HG03439 (cell line): Measurements from ENCODE around the gene TXNDC2.
"Not testable (repeated sequence)": the region's sequence is repeated elsewhere in the genome, so short reads cannot be mapped to it uniquely, and the experiment has no call there.

Experiments
- ATAC-seq: cut with Tn5 transposase; IDR thresholded peaks from one replicate; pipeline ENCODE4 v1.9.1; 2021; ENCODE audit warnings: mild to moderate bottlenecking, moderate library complexity; ENCODE audit not compliant: unreplicated experiment

The TXNDC2 gene

DNA sequence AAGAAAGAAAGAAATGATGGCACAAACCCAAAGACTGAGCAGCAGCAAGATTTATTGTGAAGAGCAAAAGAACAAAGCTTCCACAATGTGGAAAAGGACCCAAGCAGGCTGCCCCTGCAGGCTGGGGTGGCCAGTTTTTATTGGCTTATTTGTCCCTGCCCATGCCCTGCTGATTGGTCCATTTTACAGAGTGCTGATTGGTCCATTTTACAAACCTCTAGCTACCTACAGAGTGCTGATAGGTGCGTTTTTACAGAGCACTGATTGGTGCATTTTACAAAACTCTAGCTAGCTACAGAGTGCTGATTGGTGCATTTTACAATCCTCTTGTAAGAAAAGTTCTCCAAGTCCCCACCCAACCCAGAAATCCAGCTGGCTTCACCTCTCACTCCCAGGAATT lies 26.5 kb downstream of the TXNDC2 start:
- ATAC-seq: not testable (repeated sequence)

DNA sequence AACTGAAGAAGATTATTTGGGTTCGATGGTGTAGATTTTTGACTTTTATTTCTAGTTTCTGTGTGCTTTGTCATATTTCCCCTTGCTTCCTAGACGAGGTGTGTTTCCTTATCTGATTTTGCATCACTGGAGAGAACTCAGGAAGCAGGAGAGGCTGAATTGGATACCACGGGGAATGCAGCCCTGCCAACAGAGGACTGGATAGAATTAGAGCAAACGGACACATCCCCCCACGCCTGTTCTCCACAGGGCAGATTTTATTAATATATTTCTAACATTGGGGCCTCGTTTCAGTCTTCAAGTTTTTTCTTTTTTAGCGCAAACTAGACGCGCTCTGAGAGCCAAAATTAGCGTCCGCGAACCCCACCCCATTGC lies 27.4 kb downstream of the TXNDC2 start:
- no peak for ATAC-seq

- ATAC-seq: peak; percentile 82
These were observed 28.0 kb downstream of the TXNDC2 start, which contains the start of gene VAPA for GRCh38 chr18:9913526-9914333. Gene VAPA, plus strand, starts transcription at chr18:9914016. Its CDS starts 241 bp downstream, at chr18:9914257.

- ATAC-seq: peak; percentile 30
These were observed 28.5 kb downstream of the TXNDC2 start for GRCh38 chr18:9914334-9914583.

GRCh38 chr18:9914584-9915290 lies 29.0 kb downstream of the TXNDC2 start:
- ATAC-seq: peak; percentile 34

- no peak for ATAC-seq
These were observed 29.7 kb downstream of the TXNDC2 start for GRCh38 chr18:9915291-9916076.

DNA sequence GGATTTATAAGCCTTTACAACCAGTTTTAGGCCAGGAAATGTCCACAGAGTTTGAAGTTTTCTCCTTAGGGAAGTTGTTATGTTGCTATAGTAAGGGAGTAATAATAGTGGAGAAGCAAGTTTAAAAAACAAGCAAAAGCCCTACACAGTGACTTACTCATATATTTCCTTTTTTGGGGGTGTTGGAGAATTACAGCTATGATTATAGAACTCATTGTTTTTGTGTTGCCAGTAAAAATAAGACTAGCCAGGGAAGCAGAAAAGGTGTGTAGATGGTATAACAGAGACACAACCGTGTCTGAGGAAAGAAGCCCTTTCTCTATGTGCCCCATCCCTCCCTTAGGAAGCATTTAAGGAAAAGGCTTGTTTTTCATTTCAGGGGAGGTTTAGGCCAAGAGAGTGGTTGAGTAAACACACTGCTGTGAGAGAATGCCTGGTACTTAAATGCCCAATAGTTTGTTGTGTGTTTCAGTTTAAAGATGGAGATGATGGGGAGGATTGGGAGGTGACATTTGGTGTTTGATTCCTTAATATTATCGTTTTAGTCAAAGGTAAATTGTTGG lies 30.4 kb downstream of the TXNDC2 start:
- ATAC-seq: no peak

DNA sequence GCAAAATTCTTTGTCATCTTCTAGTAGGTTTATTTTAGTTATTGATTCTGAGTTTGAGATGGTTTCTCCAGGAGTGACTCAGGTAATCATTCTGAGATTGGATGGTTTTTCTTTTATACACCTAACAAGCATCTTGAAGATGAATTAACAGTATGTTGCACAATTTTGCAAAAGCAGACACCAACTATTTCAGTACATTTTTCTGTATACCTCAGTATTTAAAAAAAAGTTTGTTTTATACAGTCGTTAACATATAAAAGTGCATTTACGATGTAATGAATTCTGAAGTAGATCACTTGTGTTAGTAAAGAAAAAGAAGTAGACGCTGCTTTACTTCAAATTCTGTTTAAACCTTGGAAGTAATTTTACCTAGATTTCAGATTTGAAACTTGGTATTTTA lies 31.0 kb downstream of the TXNDC2 start:
- no peak for ATAC-seq

GRCh38 chr18:9918016-9918680 lies 32.4 kb downstream of the TXNDC2 start:
- no peak for ATAC-seq

GRCh38 chr18:9919564-9920232 lies 33.9 kb downstream of the TXNDC2 start:
- no peak for ATAC-seq

GRCh38 chr18:9922592-9923311 lies 37.0 kb downstream of the TXNDC2 start:
- no peak for ATAC-seq

DNA sequence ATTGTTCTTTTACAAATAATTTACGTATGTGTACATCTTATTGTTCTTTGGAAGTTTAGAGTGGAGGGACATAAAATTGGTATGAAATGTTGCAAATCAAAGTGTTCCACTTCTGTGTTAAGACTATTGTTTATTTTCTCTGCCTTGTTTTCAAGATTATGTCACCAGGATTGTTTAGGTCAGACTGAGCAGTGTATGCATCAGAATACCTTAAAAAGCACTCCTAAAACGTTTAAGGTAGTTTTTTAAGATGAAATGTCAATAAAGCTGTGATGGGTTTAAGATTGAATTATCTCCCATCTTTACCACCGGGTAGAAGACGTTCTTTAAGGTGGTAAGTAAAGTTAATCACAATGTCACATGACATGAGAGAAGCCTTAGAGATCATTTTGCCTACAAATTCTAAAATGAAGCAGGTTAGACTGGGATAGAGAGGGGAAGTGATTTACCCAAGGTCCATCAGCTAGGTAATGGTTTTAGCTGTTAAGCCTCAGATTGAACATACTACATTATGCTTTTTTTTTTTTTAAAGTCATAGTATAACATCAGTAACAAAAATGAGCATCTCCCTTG lies 38.7 kb downstream of the TXNDC2 start:
- ATAC-seq: no peak

DNA sequence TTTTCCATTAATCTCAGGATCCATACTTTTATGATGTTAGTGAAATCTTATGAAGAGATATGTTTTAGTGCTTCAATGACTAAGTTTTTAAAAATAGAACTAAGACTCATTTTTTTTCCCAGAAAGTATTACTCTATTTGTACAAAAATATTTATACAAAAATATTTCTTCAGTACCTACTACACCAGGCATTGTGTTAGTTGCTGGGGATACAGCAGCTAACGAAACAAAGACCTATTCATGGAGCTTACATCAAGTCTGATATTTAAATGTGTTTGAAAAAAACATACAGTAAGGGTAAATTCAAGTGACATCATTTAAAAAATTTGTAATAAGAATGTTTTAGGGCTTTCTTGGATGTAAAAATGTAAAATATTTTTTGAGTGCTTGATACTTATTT lies 39.6 kb downstream of the TXNDC2 start:
- no peak for ATAC-seq

- no peak for ATAC-seq
These were observed 40.0 kb downstream of the TXNDC2 start for GRCh38 chr18:9925795-9926194.

GRCh38 chr18:9926223-9926894 lies 40.6 kb downstream of the TXNDC2 start:
- no peak for ATAC-seq

DNA sequence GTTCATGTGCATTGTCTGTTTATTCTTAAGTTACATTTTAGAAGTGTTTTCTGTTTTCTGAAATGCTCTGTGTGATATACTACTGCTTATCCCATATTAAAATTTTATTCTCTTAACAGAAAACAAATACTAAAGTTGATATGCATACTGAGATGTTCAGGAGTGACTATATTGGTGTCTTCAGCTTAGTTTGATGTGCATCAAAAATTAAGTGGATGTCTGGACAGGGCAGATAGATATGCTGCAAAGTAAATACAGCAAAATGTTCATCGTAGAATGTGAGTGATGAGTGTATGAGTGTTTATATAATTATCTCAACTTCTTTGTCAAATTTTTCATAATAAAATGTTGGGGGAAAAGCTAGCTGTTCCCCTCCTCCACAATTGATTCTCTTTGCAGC lies 41.2 kb downstream of the TXNDC2 start:
- ATAC-seq: no peak

- ATAC-seq: no peak
These were observed 41.8 kb downstream of the TXNDC2 start for GRCh38 chr18:9927392-9928063.

- ATAC-seq: no peak
These were observed 43.0 kb downstream of the TXNDC2 start for GRCh38 chr18:9928646-9929259.
